ENCODE measurements around the gene MTA3.

The MTA3 gene

DNA sequence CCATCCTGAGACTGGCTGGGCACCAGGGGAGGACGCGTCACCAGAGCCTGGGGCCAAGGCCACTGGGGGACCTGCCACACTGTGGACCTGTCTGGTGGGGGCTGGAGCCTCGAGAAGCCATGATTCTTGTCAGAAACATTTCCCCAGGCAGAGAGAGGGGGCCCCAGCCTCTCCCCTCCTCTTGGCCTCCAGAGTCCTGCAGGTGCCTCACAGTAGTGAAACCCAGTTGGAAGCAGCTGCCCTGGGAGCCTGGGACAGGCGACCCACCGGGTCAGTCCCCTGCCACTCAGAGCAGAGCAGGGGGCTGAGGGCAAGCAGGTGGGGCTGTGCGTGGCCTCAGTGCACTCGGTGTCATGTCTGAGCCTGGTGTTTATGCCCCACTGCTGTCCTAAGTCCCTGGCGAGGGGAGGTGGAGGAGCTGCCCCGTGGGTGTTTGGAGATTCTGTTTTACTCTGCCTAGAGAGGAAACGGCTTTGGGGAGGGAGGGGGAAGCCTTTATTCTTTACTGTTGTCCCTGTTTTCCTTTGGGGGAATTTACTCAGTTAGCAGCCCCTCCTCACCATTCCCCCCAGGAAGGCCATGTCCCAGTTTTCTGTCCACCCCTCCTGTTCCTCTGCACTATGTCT is 187.8 kb downstream of the MTA3 start:
- Histone ChIP-seq H3K27me3 (no peaks in the 10 kb centered on the region), H3K4me1 (ENCODE audit: control insufficient read depth in 1 of 2, insufficient read depth in 1 of 2, low read depth in 1 of 2, low read length in 1 of 2) (peaks cover 65 to 68% of the 10 kb centered on the region in 2 experiments), H3K9me3 (no peaks in the 10 kb centered on the region), H3K36me3 (no peaks in the 10 kb centered on the region), H3K27ac (peak overlapping the region; percentile 96), H3K4me3 (ENCODE audit: low read depth in 1 of 2, low read length in 1 of 2) (no peak overlapping the region)
- TF ChIP-seq, protein P1, sequence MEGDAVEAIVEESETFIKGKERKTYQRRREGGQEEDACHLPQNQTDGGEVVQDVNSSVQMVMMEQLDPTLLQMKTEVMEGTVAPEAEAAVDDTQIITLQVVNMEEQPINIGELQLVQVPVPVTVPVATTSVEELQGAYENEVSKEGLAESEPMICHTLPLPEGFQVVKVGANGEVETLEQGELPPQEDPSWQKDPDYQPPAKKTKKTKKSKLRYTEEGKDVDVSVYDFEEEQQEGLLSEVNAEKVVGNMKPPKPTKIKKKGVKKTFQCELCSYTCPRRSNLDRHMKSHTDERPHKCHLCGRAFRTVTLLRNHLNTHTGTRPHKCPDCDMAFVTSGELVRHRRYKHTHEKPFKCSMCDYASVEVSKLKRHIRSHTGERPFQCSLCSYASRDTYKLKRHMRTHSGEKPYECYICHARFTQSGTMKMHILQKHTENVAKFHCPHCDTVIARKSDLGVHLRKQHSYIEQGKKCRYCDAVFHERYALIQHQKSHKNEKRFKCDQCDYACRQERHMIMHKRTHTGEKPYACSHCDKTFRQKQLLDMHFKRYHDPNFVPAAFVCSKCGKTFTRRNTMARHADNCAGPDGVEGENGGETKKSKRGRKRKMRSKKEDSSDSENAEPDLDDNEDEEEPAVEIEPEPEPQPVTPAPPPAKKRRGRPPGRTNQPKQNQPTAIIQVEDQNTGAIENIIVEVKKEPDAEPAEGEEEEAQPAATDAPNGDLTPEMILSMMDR (IDR thresholded peaks at IDR 0.05), result no peak

- Histone ChIP-seq H3K4me1 (ENCODE audit: control insufficient read depth in 1 of 2, insufficient read depth in 1 of 2, low read depth in 1 of 2, low read length in 1 of 2) (peaks cover 65 to 68% of the 10 kb centered on the region in 2 experiments), H3K27ac (no peak overlapping the region)
These were observed 188.6 kb downstream of the MTA3 start for GRCh38 chr2:42756966-42757513.

GRCh38 chr2:42757981-42758740 is 189.7 kb downstream of the MTA3 start:
- peaks cover 65 to 68% of the 10 kb centered on the region in 2 experiments for H3K4me1 ChIP-seq (ENCODE audit: control insufficient read depth in 1 of 2, insufficient read depth in 1 of 2, low read depth in 1 of 2, low read length in 1 of 2)
- H3K4me3 ChIP-seq (ENCODE audit: low read depth in 1 of 2, low read length in 1 of 2), result no peak overlapping the region
- TF ChIP-seq, protein P1 (IDR thresholded peaks at IDR 0.05), result no peak
- no peaks in the 10 kb centered on the region for H3K27me3 ChIP-seq
- no peaks in the 10 kb centered on the region for H3K9me3 ChIP-seq
- H3K27ac ChIP-seq, result no peak overlapping the region
- H3K36me3 ChIP-seq, result no peaks in the 10 kb centered on the region

More at GRCh38 chr2:42756966-42757513, 188.6 kb downstream of the MTA3 start:
- H3K9me3 ChIP-seq, result no peaks in the 10 kb centered on the region
- H3K27me3 ChIP-seq, result no peaks in the 10 kb centered on the region
- H3K36me3 ChIP-seq, result no peaks in the 10 kb centered on the region
- no peak overlapping the region for H3K4me3 ChIP-seq (ENCODE audit: low read depth in 1 of 2, low read length in 1 of 2)
- TF ChIP-seq, protein P1 (IDR thresholded peaks at IDR 0.05), result no peak

DNA sequence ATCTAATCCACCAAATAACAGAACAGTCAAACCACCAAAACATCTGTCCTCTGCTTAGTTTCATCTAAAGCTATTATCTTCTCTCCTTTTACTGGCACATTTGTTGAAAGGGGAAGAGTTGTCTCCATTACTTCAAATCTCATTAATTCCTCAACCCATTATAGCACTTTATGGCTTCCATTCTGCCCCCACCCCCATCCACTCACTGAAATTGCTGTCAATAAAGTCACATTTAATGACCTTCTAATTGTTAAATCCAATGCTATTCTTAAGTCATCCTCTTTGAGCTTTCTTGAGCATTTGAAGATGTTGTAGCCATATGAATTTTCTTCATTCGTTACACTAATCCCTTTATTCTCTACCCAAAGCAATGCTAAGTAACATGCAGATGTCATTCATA is 190.3 kb downstream of the MTA3 start:
- Histone ChIP-seq H3K4me3 (ENCODE audit: low read depth in 1 of 2, low read length in 1 of 2) (no peak overlapping the region), H3K9me3 (no peaks in the 10 kb centered on the region), H3K27me3 (no peaks in the 10 kb centered on the region), H3K4me1 (ENCODE audit: control insufficient read depth in 1 of 2, insufficient read depth in 1 of 2, low read depth in 1 of 2, low read length in 1 of 2) (peaks cover 65 to 68% of the 10 kb centered on the region in 2 experiments), H3K36me3 (no peaks in the 10 kb centered on the region), H3K27ac (peak overlapping the region; percentile 89)
- TF ChIP-seq, protein P1 (IDR thresholded peaks at IDR 0.05), result no peak

- H3K4me3 ChIP-seq (ENCODE audit: low read depth in 1 of 2, low read length in 1 of 2), result peak overlapping the region; percentile 68 to 76
- H3K27ac ChIP-seq, result peak overlapping the region; percentile 89
- TF ChIP-seq, protein P1 (IDR thresholded peaks at IDR 0.05), result no peak
- H3K27me3 ChIP-seq, result no peaks in the 10 kb centered on the region
- peaks cover 66% of the 10 kb centered on the region in 2 experiments for H3K4me1 ChIP-seq (ENCODE audit: control insufficient read depth in 1 of 2, insufficient read depth in 1 of 2, low read depth in 1 of 2, low read length in 1 of 2)
- no peaks in the 10 kb centered on the region for H3K9me3 ChIP-seq
- H3K36me3 ChIP-seq, result no peaks in the 10 kb centered on the region
These were observed 193.1 kb downstream of the MTA3 start for GRCh38 chr2:42761554-42761953.
